Heart left ventricle (tissue), 16 donors: Measurements from ENCODE around the gene CCDC185. TPM values are rescaled to one million over a fixed set of nuclear protein-coding genes. Genes with fewer than 3 reads are reported as not detected.
A peak's percentile ranks its signal among the peaks of the same experiment; 100 is the strongest.

ENCODE experiments used
- ATAC-seq, 4 donors: fragments of 200-7000 bp; cut with Tn5 transposase; one replicate each; pipeline ENCODE4 v1.9.1; 2020 to 2022; ENCODE audit warnings: moderate library complexity in 4 of 4, mild to moderate bottlenecking in 3 of 4, moderate number of reproducible peaks in 1 of 4
- DNase-seq, 5 donors: peaks; one replicate each; pipeline ENCODE4 v3.0.0-alpha.2; 2020
- H3K27ac ChIP-seq, 12 donors: fragments of 200-600 bp; sonication (generic) in 4 of 12; one replicate each; pipeline versions ENCODE4 v1.5.0 to v1.8.0; 2016 to 2022; ENCODE audit warnings: mild to moderate bottlenecking in 2 of 12
- H3K27me3 ChIP-seq, 9 donors: fragments of 200-600 bp; sonication (generic) in 2 of 9; one replicate each; pipeline versions ENCODE4 v1.5.1 to v1.8.0; 2016 to 2022; ENCODE audit warnings: mild to moderate bottlenecking in 3 of 9
- H3K36me3 ChIP-seq, 9 donors: fragments of 200-600 bp; sonication (generic) in 2 of 9; one replicate each; pipeline versions ENCODE4 v1.5.0 to v1.8.0; 2018 to 2022; ENCODE audit warnings: mild to moderate bottlenecking in 2 of 9
- H3K4me1 ChIP-seq, 12 donors: fragments of 200-600 bp; sonication (generic) in 4 of 12; one replicate each; pipeline versions ENCODE4 v1.5.0 to v1.8.0; 2016 to 2022; ENCODE audit warnings: mild to moderate bottlenecking in 3 of 12
- H3K4me3 ChIP-seq, 12 donors: fragments of 200-600 bp; sonication (generic) in 4 of 12; one replicate each; pipeline versions ENCODE4 v1.5.0 to v1.8.0; 2017 to 2022; ENCODE audit warnings: mild to moderate bottlenecking in 9 of 12, moderate library complexity in 4 of 12
- H3K9me3 ChIP-seq, 12 donors: fragments of 200-600 bp; sonication (generic) in 4 of 12; one replicate each; pipeline versions ENCODE4 v1.5.0 to v1.8.0; 2016 to 2022; ENCODE audit warnings: mild to moderate bottlenecking in 1 of 12
- CTCF ChIP-seq, 12 donors: fragments of 200-600 bp; sonication (generic) in 4 of 12; IDR thresholded peaks; one replicate each; pipeline versions ENCODE4 v1.5.0 to v1.8.0; 2018 to 2022; ENCODE audit warnings: antibody characterized with exemption in 12 of 12, mild to moderate bottlenecking in 5 of 12
- POLR2A ChIP-seq, 2 donors: fragments of 450-650 bp; IDR thresholded peaks; one replicate each; pipeline ENCODE4 v1.6.1; 2017; ENCODE audit warnings: antibody characterized with exemption in 2 of 2, mild to moderate bottlenecking in 2 of 2, moderate library complexity in 2 of 2
- WGBS, 4 donors: extraction: QIAGEN DNeasy Blood & Tissue Kit in 2 of 4; methylation state at CpG; one replicate each; pipeline versions ENCODE4 v1.1.5 to v1.1.7; 2013 to 2018; 5-methylcytosine and 5-hydroxymethylcytosine counted together
- intact Hi-C, 10 donors: fragments of 100-400 bp; cut with DNase I; formaldehyde crosslinking; loops; one replicate each; pipeline versions ENCODE4 v1.11.1 to v1.14.2; 2022
- polyA plus RNA-seq, 2 donors: library from polyadenylated mRNA; stranded (reverse); fragments of 200-250 nt; gene quantifications; one replicate each; pipeline ENCODE4 v1.2.3, GENCODE V29; 2013
- total RNA-seq, 9 donors: library from RNA; depleted of rRNA in 2 of 9; stranded (reverse); fragments of >200 nt in 2 of 9; fragmentation: NEBNext Ultra II Directional in 3 of 9; extraction: Animal tissue kit (Norgen Biotek cat#: 25700) in 3 of 9; gene quantifications; one replicate each; pipeline versions ENCODE4 v1.1.0 to v1.2.4, GENCODE V29; 2016 to 2023
- donor health status: ischemic (EF 13 %, LVEDD 7.1; RV severe dilation, severe dysfunction).
- donor health status: healthy with polysubstance abuse.
- donor health status: DM: no; HTN: yes; CAD: no.
- donor health status: DM: no; HTN: no; CAD: no.
- donor health status: ischemic (EF 25% LVEDD 6.9; RV normal size, moderate dysfunction).
- donor health status: ischemic (EF 25% LVEDD 5.7; RV mildly dilated, moderate dysfunction).
- donor health status: healthy.
- donor health status: DM: yes; HTN: yes; CAD: no.
- donor health status: ischemic (EF 35%, LVEDD 5.7; RV mildly dilated, moderate dysfunction).
- donor health status: nonischemic (EF 11% LVEDD 7.7; RV severe dilation, severe dysfunction).
- donor health status: DM: yes; HTN: yes; CAD: no.
- donor health status: PGD.
- donor health status: ischemic (EF 29% LVEDD 5.4; RV normal size, mild dysfunction).
- donor health status: nonischemic (EF 23%, LVEDD 6.1; RV moderate dilation, normal function).

CCDC185 gene
- total and polyA plus RNA-seq, 11 donors = not detected

- intact Hi-C loops = loop anchor here in 1 of 10 donors (10.0 kb wide), 1 partner anchor 292 kb away; no protein-coding TSS in a partner anchor
- ATAC-seq (no peak), DNase-seq (no peak)
- WGBS, 4 donors = 87 to 93% (median 91%) methylated on average over 1 of the region's 1 CpG
- H3K4me3 ChIP-seq = no peak overlapping the region
- TF ChIP-seq CTCF (IDR thresholded peaks at IDR 0.05) (no peak), POLR2A (IDR thresholded peaks at IDR 0.05) (no peak)
- no peaks in the 10 kb centered on the region for H3K36me3 ChIP-seq
- H3K27me3 ChIP-seq = peaks cover 0 to 1% (median 0%) of the 10 kb centered on the region in 9 donors
- H3K9me3 ChIP-seq = peaks cover 0 to 8% (median 0%) of the 10 kb centered on the region in 12 donors
- H3K27ac ChIP-seq = no peak overlapping the region
- peaks cover 0 to 36% (median 7%) of the 10 kb centered on the region in 12 donors for H3K4me1 ChIP-seq
Measured at GRCh38 chr1:223426936-223427335, 33.7 kb downstream of the CCDC185 start.

- Histone ChIP-seq H3K27me3 (no peaks in the 10 kb centered on the region), H3K4me1 (peaks cover 0 to 26% (median 4%) of the 10 kb centered on the region in 12 donors), H3K36me3 (no peaks in the 10 kb centered on the region), H3K9me3 (peaks cover 0 to 8% (median 0%) of the 10 kb centered on the region in 12 donors), H3K4me3 (no peak overlapping the region), H3K27ac (peak overlapping the region in 11 of 12 donors; percentile 45 to 73 (median 60))
- intact Hi-C loops = loop anchor here in 1 of 10 donors (10.0 kb wide), 1 partner anchor 295 kb away; no protein-coding TSS in a partner anchor
- DNase-seq = peak in 4 of 5 donors; percentile 28 to 45 (median 39)
- TF ChIP-seq POLR2A (IDR thresholded peaks at IDR 0.05) (no peak), CTCF (IDR thresholded peaks at IDR 0.05) (peak in 1 of 12 donors; percentile 9)
- peak; percentile 79 to 92 (median 90) for ATAC-seq
- WGBS, 4 donors = 20 to 61% (median 45%) methylated on average over 1 to 2 of the region's 2 CpGs
Measured at GRCh38 chr1:223429313-223429731, 36.1 kb downstream of the CCDC185 start.

GRCh38 chr1:223429821-223430220, 36.6 kb downstream of the CCDC185 start:
- H3K4me3 ChIP-seq = no peak overlapping the region
- H3K36me3 ChIP-seq = no peaks in the 10 kb centered on the region
- no peak for DNase-seq
- H3K27ac ChIP-seq = peak overlapping the region in 9 of 12 donors; percentile 13 to 73 (median 50)
- peaks cover 0 to 8% (median 0%) of the 10 kb centered on the region in 12 donors for H3K9me3 ChIP-seq
- H3K27me3 ChIP-seq = no peaks in the 10 kb centered on the region
- peaks cover 0 to 21% (median 3%) of the 10 kb centered on the region in 12 donors for H3K4me1 ChIP-seq
- intact Hi-C loops = loop anchor here in 1 of 10 donors (10.0 kb wide), 1 partner anchor 295 kb away; no protein-coding TSS in a partner anchor
- no peak for TF ChIP-seq POLR2A (IDR thresholded peaks at IDR 0.05)
- no peak for TF ChIP-seq CTCF (IDR thresholded peaks at IDR 0.05)
- ATAC-seq = no peak
- 19 to 50% (median 40%) methylated on average over 1 of the region's 1 CpG for WGBS, 4 donors

- intact Hi-C loops = no loop called here
- H3K27me3 ChIP-seq = no peaks in the 10 kb centered on the region
- peaks cover 0 to 17% (median 3%) of the 10 kb centered on the region in 12 donors for H3K4me1 ChIP-seq
- H3K36me3 ChIP-seq = no peaks in the 10 kb centered on the region
- peaks cover 0 to 8% (median 0%) of the 10 kb centered on the region in 12 donors for H3K9me3 ChIP-seq
- no peak overlapping the region for H3K4me3 ChIP-seq
- DNase-seq (no peak), ATAC-seq (no peak)
- TF ChIP-seq CTCF (IDR thresholded peaks at IDR 0.05) (no peak), POLR2A (IDR thresholded peaks at IDR 0.05) (no peak)
- WGBS, 4 donors = 23 to 33% (median 27%) methylated on average over 1 of the region's 1 CpG
- H3K27ac ChIP-seq = peak overlapping the region in 2 of 12 donors; percentile 55 to 68
Measured at GRCh38 chr1:223430236-223430635, 37.0 kb downstream of the CCDC185 start.
